Measurements from ENCODE around the gene PHF3. TPM values are rescaled to one million over a fixed set of nuclear protein-coding genes. Genes with fewer than 3 reads are reported as not detected.

The PHF3 gene
- total RNA-seq, 5 donors from 2014 or later (not counting 1 experiment from before 2014, with no cell fraction given), result 78.5 to 110 (median 93.3) TPM

DNA sequence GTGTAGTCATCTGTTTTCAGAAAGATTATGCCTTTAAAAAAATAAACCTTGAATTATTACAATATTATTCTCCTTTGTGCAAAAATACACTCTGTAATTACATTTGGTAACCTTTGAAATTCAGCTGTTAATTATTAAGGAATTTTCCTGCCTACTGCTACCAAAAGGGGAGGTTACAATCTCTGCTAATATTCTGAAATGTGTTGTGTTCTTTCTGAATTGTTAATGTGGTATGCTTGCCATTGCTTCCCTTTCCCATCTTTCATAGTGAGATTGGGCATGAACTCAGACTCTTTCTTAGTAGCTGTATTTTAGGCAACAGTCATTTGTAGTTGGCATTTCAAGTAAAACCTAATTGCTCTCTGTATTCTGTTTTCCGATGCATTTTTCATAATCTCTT lies 73.0 kb downstream of the PHF3 start:
- no peak overlapping the region for H3K4me3 ChIP-seq (ENCODE audit: control insufficient read depth in 1 of 2, extremely low read depth in 1 of 2, low read length in 1 of 2)
- H3K9me3 ChIP-seq, result no peaks in the 10 kb centered on the region
- ChIA-PET POLR2A (no interaction called here), CTCF (no interaction called here)
- no peak for ATAC-seq (replicated peaks in 1 of 4)
- no peaks in the 10 kb centered on the region for H3K27me3 ChIP-seq (replicated peaks in 1 of 2; ENCODE audit: control insufficient read depth in 2 of 2, extremely low read depth in 1 of 2, insufficient read depth in 2 of 2, low read length in 1 of 2)
- Mint-ChIP-seq H3K27me3 (no peaks in the 10 kb centered on the region), H3K27ac (no peak overlapping the region), H3K4me1 (peaks cover 12 to 13% (median 12%) of the 10 kb centered on the region in 3 donors), H3K9me3 (no peaks in the 10 kb centered on the region), H3K4me3 (no peak overlapping the region), H3K36me3 (peaks cover 71% of the 10 kb centered on the region)
- no CpG with 5 or more reads among the region's 1 CpG for WGBS (ENCODE audit: insufficient coverage)
- no peaks in the 10 kb centered on the region for H3K4me1 ChIP-seq (ENCODE audit: control insufficient read depth in 1 of 2, extremely low read depth in 1 of 2, insufficient read depth in 2 of 2, low read length in 2 of 2)
- no peak for DNase-seq
- peaks cover 5 to 86% of the 10 kb centered on the region in 2 donors for H3K36me3 ChIP-seq (ENCODE audit: control insufficient read depth in 2 of 2, extremely low read depth in 1 of 2, insufficient read depth in 1 of 2, low read length in 1 of 2)
- no peak overlapping the region for H3K27ac ChIP-seq (ENCODE audit: low read length)

DNA sequence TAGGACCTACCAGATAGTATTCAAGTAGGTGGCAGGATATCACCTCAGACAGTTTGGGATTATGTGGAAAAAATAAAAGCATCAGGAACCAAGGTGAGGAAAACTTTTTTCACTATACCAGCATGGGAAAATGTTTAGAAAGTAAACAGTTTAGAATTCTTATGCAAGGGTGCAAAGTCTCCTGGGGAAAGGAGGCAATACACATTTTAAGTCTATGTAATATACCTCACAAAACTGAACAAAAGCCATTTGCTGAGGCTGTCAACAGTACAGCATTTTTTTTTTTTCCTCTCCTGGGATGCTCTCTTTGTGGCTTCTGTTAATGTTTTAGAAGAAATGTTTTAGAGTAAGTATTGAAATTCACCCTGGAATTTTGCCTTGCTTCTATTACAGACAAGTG lies 73.5 kb downstream of the PHF3 start:
- Histone ChIP-seq H3K27me3 (replicated peaks in 1 of 2; ENCODE audit: control insufficient read depth in 2 of 2, extremely low read depth in 1 of 2, insufficient read depth in 2 of 2, low read length in 1 of 2) (no peaks in the 10 kb centered on the region), H3K9me3 (no peaks in the 10 kb centered on the region), H3K36me3 (ENCODE audit: control insufficient read depth in 2 of 2, extremely low read depth in 1 of 2, insufficient read depth in 1 of 2, low read length in 1 of 2) (peaks cover 5 to 82% of the 10 kb centered on the region in 2 donors), H3K27ac (ENCODE audit: low read length) (no peak overlapping the region), H3K4me1 (ENCODE audit: control insufficient read depth in 1 of 2, extremely low read depth in 1 of 2, insufficient read depth in 2 of 2, low read length in 2 of 2) (no peaks in the 10 kb centered on the region), H3K4me3 (ENCODE audit: control insufficient read depth in 1 of 2, extremely low read depth in 1 of 2, low read length in 1 of 2) (no peak overlapping the region)
- Mint-ChIP-seq H3K4me3 (no peak overlapping the region), H3K27me3 (no peaks in the 10 kb centered on the region), H3K27ac (no peak overlapping the region), H3K9me3 (no peaks in the 10 kb centered on the region), H3K36me3 (peaks cover 70% of the 10 kb centered on the region), H3K4me1 (peaks cover 12 to 13% (median 12%) of the 10 kb centered on the region in 3 donors)
- ChIA-PET POLR2A (interaction anchor here in 1 of 2 donors (0.6 kb wide), 1 partner anchor 56 kb away, joined by 4 read pairs; no protein-coding TSS in a partner anchor), CTCF (interaction anchor here in 1 of 2 donors (0.7 kb wide), 1 partner anchor 89 kb away, joined by 3 read pairs; no protein-coding TSS in a partner anchor)
- no peak for ATAC-seq (replicated peaks in 1 of 4)
- DNase-seq, result no peak

DNA sequence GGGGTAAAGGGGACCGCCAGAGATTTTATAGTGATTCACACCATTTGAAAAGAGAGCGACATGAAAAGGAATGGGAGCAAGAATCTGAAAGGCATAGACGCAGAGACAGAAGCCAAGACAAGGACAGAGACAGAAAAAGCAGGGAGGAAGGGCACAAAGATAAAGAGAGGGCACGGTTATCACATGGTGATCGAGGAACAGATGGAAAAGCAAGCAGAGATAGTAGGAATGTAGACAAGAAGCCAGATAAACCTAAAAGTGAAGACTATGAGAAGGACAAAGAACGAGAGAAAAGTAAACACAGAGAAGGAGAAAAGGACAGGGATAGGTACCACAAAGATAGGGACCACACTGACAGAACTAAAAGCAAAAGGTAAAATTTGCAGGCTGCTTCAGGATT lies 77.7 kb downstream of the PHF3 start:
- CTCF ChIA-PET, result no interaction called here
- no peaks in the 10 kb centered on the region for H3K9me3 Mint-ChIP-seq
- ATAC-seq (replicated peaks in 1 of 4) (no peak), DNase-seq (no peak)
- H3K4me3 Mint-ChIP-seq, result no peak overlapping the region
- H3K4me1 Mint-ChIP-seq, result peaks cover 0 to 8% (median 3%) of the 10 kb centered on the region in 3 donors
- peaks cover 2 to 49% of the 10 kb centered on the region in 2 donors for H3K36me3 ChIP-seq (ENCODE audit: control insufficient read depth in 2 of 2, extremely low read depth in 1 of 2, insufficient read depth in 1 of 2, low read length in 1 of 2)
- H3K4me3 ChIP-seq (ENCODE audit: control insufficient read depth in 1 of 2, extremely low read depth in 1 of 2, low read length in 1 of 2), result no peak overlapping the region
- no peaks in the 10 kb centered on the region for H3K9me3 ChIP-seq
- H3K4me1 ChIP-seq (ENCODE audit: control insufficient read depth in 1 of 2, extremely low read depth in 1 of 2, insufficient read depth in 2 of 2, low read length in 2 of 2), result no peaks in the 10 kb centered on the region
- POLR2A ChIA-PET, result no interaction called here
- H3K27me3 ChIP-seq (replicated peaks in 1 of 2; ENCODE audit: control insufficient read depth in 2 of 2, extremely low read depth in 1 of 2, insufficient read depth in 2 of 2, low read length in 1 of 2), result no peaks in the 10 kb centered on the region
- 98% methylated on average over 6 of the region's 6 CpGs for WGBS (ENCODE audit: insufficient coverage)
- no peaks in the 10 kb centered on the region for H3K27me3 Mint-ChIP-seq
- H3K36me3 Mint-ChIP-seq, result peaks cover 40% of the 10 kb centered on the region
- H3K27ac ChIP-seq (ENCODE audit: low read length), result no peak overlapping the region
- H3K27ac Mint-ChIP-seq, result no peak overlapping the region

DNA sequence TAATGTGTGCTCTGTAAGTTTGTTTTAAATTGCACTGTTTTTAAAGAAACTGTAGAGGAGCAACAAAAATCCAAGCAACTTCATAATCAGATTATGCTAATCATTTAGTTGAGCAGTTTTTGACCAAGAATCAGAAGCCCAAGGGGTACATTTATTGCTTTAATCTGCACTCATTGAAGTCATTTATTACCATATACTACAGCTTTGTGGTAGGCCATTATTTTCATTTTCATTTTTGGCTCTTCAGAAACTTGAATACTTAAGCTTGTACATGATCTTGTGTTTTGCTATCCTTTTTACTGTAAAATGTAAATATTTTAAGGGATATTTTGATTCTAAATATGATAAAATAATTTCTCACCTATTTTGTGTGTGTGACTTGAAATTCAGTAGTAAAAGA lies 78.5 kb downstream of the PHF3 start:
- peaks cover 40% of the 10 kb centered on the region for H3K36me3 Mint-ChIP-seq
- ATAC-seq (replicated peaks in 1 of 4) (no peak), DNase-seq (no peak)
- no peak overlapping the region for H3K27ac Mint-ChIP-seq
- no peak overlapping the region for H3K4me3 ChIP-seq (ENCODE audit: control insufficient read depth in 1 of 2, extremely low read depth in 1 of 2, low read length in 1 of 2)
- no peak overlapping the region for H3K27ac ChIP-seq (ENCODE audit: low read length)
- H3K27me3 Mint-ChIP-seq, result no peaks in the 10 kb centered on the region
- H3K4me3 Mint-ChIP-seq, result no peak overlapping the region
- H3K9me3 ChIP-seq, result no peaks in the 10 kb centered on the region
- CTCF ChIA-PET, result interaction anchor here in 1 of 2 donors (1.4 kb wide), 1 partner anchor 116 kb away, joined by 4 read pairs; no protein-coding TSS in a partner anchor
- peaks cover 0 to 8% (median 3%) of the 10 kb centered on the region in 3 donors for H3K4me1 Mint-ChIP-seq
- H3K9me3 Mint-ChIP-seq, result no peaks in the 10 kb centered on the region
- no peaks in the 10 kb centered on the region for H3K27me3 ChIP-seq (replicated peaks in 1 of 2; ENCODE audit: control insufficient read depth in 2 of 2, extremely low read depth in 1 of 2, insufficient read depth in 2 of 2, low read length in 1 of 2)
- H3K36me3 ChIP-seq (ENCODE audit: control insufficient read depth in 2 of 2, extremely low read depth in 1 of 2, insufficient read depth in 1 of 2, low read length in 1 of 2), result peaks cover 2 to 43% of the 10 kb centered on the region in 2 donors
- POLR2A ChIA-PET, result interaction anchor here in 1 of 2 donors (0.6 kb wide), 1 partner anchor 40 kb away, joined by 3 read pairs; no protein-coding TSS in a partner anchor
- H3K4me1 ChIP-seq (ENCODE audit: control insufficient read depth in 1 of 2, extremely low read depth in 1 of 2, insufficient read depth in 2 of 2, low read length in 2 of 2), result no peaks in the 10 kb centered on the region

DNA sequence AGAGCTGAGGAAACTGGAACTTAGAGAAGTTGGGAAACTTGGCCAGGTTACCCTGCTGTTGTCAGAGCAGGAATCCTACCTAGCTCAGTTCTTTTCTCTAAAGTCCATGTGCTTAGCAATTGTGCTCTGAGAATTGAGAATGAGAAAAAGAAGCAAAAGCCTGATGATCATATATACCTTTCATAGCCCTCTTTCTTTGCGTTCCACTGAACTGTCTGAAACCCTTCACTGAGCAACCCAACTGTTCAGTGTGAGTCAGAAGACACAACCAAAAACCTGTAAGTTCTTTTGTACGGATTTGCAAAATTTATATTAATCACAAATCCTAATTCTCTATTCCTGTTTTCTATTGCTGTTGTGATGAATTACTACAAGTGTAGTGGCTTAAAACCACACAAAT lies 80.6 kb downstream of the PHF3 start:
- ChIA-PET CTCF (no interaction called here), POLR2A (no interaction called here)
- no peak overlapping the region for H3K27ac Mint-ChIP-seq
- peaks cover 24% of the 10 kb centered on the region for H3K36me3 Mint-ChIP-seq
- Histone ChIP-seq H3K4me3 (ENCODE audit: control insufficient read depth in 1 of 2, extremely low read depth in 1 of 2, low read length in 1 of 2) (no peak overlapping the region), H3K9me3 (no peaks in the 10 kb centered on the region), H3K27me3 (replicated peaks in 1 of 2; ENCODE audit: control insufficient read depth in 2 of 2, extremely low read depth in 1 of 2, insufficient read depth in 2 of 2, low read length in 1 of 2) (no peaks in the 10 kb centered on the region), H3K4me1 (ENCODE audit: control insufficient read depth in 1 of 2, extremely low read depth in 1 of 2, insufficient read depth in 2 of 2, low read length in 2 of 2) (no peaks in the 10 kb centered on the region), H3K27ac (ENCODE audit: low read length) (no peak overlapping the region), H3K36me3 (ENCODE audit: control insufficient read depth in 2 of 2, extremely low read depth in 1 of 2, insufficient read depth in 1 of 2, low read length in 1 of 2) (peaks cover 2 to 24% of the 10 kb centered on the region in 2 donors)
- H3K4me3 Mint-ChIP-seq, result no peak overlapping the region
- DNase-seq, result no peak
- ATAC-seq (replicated peaks in 1 of 4), result no peak
- no CpG with 5 or more reads among the region's 2 CpGs for WGBS (ENCODE audit: insufficient coverage)
- H3K9me3 Mint-ChIP-seq, result no peaks in the 10 kb centered on the region
- H3K27me3 Mint-ChIP-seq, result no peaks in the 10 kb centered on the region
- H3K4me1 Mint-ChIP-seq, result peaks cover 0 to 8% (median 3%) of the 10 kb centered on the region in 3 donors

DNA sequence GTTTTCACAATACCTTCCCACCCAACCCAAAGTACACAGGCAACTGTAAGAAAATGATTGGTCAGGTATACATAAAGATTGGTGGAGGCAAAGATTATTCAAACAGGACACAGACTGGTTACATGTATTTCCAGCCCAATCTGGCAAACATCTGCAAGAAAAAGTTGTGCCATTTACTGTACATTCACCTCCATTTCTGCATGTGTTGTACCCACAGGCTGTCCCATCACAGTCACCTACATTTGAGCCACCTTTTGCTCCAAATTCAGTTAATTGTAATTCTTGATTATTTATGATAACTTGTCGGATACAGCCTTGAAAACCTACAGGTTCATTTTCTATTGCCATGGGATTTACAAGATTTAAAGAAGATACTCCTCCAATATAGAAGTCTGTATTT lies 85.6 kb downstream of the PHF3 start:
- no peaks in the 10 kb centered on the region for H3K36me3 ChIP-seq (ENCODE audit: control insufficient read depth in 2 of 2, extremely low read depth in 1 of 2, insufficient read depth in 1 of 2, low read length in 1 of 2)
- Mint-ChIP-seq H3K27me3 (no peaks in the 10 kb centered on the region), H3K27ac (no peak overlapping the region), H3K9me3 (no peaks in the 10 kb centered on the region), H3K36me3 (no peaks in the 10 kb centered on the region), H3K4me3 (no peak overlapping the region), H3K4me1 (peaks cover 0 to 7% (median under 1%) of the 10 kb centered on the region in 3 donors)
- H3K4me3 ChIP-seq (ENCODE audit: control insufficient read depth in 1 of 2, extremely low read depth in 1 of 2, low read length in 1 of 2), result no peak overlapping the region
- no CpG with 5 or more reads among the region's 1 CpG for WGBS (ENCODE audit: insufficient coverage)
- H3K4me1 ChIP-seq (ENCODE audit: control insufficient read depth in 1 of 2, extremely low read depth in 1 of 2, insufficient read depth in 2 of 2, low read length in 2 of 2), result peaks cover 0 to 2% of the 10 kb centered on the region in 2 experiments
- POLR2A ChIA-PET, result no interaction called here
- ATAC-seq (replicated peaks in 1 of 4), result no peak
- DNase-seq, result no peak
- no peaks in the 10 kb centered on the region for H3K9me3 ChIP-seq
- no peak overlapping the region for H3K27ac ChIP-seq (ENCODE audit: low read length)
- H3K27me3 ChIP-seq (replicated peaks in 1 of 2; ENCODE audit: control insufficient read depth in 2 of 2, extremely low read depth in 1 of 2, insufficient read depth in 2 of 2, low read length in 1 of 2), result no peaks in the 10 kb centered on the region
- CTCF ChIA-PET, result no interaction called here

DNA sequence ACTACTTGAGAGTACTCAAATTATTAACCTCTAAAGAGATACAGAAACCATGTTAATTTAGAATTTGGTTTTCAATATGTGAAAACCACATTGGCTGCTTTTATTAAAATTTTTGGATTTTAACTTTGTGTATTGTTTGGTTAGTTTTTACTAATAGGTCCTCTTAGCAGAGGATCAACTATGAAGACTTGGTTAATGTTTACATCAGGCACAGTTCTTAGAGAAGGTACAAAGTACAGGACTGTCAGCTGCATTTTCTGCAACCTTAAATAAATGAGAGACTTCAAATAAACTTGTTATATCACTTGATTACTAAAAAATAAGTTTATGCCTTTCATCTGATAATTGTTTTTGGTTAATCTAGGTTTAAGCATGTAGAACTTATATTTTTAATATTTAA lies 89.1 kb downstream of the PHF3 start:
- H3K4me1 ChIP-seq (ENCODE audit: control insufficient read depth in 1 of 2, extremely low read depth in 1 of 2, insufficient read depth in 2 of 2, low read length in 2 of 2), result peaks cover 0 to 7% of the 10 kb centered on the region in 2 experiments
- no peaks in the 10 kb centered on the region for H3K27me3 Mint-ChIP-seq
- H3K9me3 Mint-ChIP-seq, result no peaks in the 10 kb centered on the region
- no peaks in the 10 kb centered on the region for H3K9me3 ChIP-seq
- peaks cover 0 to 4% (median 2%) of the 10 kb centered on the region in 3 donors for H3K4me1 Mint-ChIP-seq
- peaks cover 4% of the 10 kb centered on the region for H3K36me3 Mint-ChIP-seq
- ChIA-PET CTCF (no interaction called here), POLR2A (no interaction called here)
- H3K4me3 ChIP-seq (ENCODE audit: control insufficient read depth in 1 of 2, extremely low read depth in 1 of 2, low read length in 1 of 2), result no peak overlapping the region
- ATAC-seq (replicated peaks in 1 of 4) (no peak), DNase-seq (no peak)
- H3K4me3 Mint-ChIP-seq, result no peak overlapping the region
- no peaks in the 10 kb centered on the region for H3K27me3 ChIP-seq (replicated peaks in 1 of 2; ENCODE audit: control insufficient read depth in 2 of 2, extremely low read depth in 1 of 2, insufficient read depth in 2 of 2, low read length in 1 of 2)
- no peak overlapping the region for H3K27ac Mint-ChIP-seq
- no peaks in the 10 kb centered on the region for H3K36me3 ChIP-seq (ENCODE audit: control insufficient read depth in 2 of 2, extremely low read depth in 1 of 2, insufficient read depth in 1 of 2, low read length in 1 of 2)
- H3K27ac ChIP-seq (ENCODE audit: low read length), result no peak overlapping the region

Measured in T-cell (primary cell).